Raji (cell line): ENCODE measurements around the gene KCNG4.

ENCODE experiments used
- POLR2A ChIP-seq: IDR thresholded peaks from 2 replicates; pipeline ENCODE4 v1.6.1; 2011; ENCODE audit warnings: low read depth, low read length, control low read depth; ENCODE audit not compliant: insufficient read depth

The KCNG4 gene

GRCh38 chr16:84226026-84226425 lies 13.8 kb downstream of the KCNG4 start:
- TF ChIP-seq POLR2A: no peak

- TF ChIP-seq POLR2A: no peak
Observed at GRCh38 chr16:84225571-84225970, 14.2 kb downstream of the KCNG4 start.

- TF ChIP-seq POLR2A: no peak
Observed at GRCh38 chr16:84225126-84225525, 14.7 kb downstream of the KCNG4 start.

GRCh38 chr16:84224554-84224953 lies 15.3 kb downstream of the KCNG4 start:
- TF ChIP-seq POLR2A: no peak

- TF ChIP-seq POLR2A: no peak
Observed at GRCh38 chr16:84223456-84223855, 16.4 kb downstream of the KCNG4 start.

- TF ChIP-seq POLR2A: no peak
Observed at GRCh38 chr16:84220851-84221250, 19.0 kb downstream of the KCNG4 start.

- TF ChIP-seq POLR2A: no peak
Observed at GRCh38 chr16:84218956-84219355, 20.9 kb downstream of the KCNG4 start.

- TF ChIP-seq POLR2A: no peak
Observed at GRCh38 chr16:84218176-84218823, 21.5 kb downstream of the KCNG4 start.

GRCh38 chr16:84215531-84215930 lies 24.3 kb downstream of the KCNG4 start:
- TF ChIP-seq POLR2A: no peak

GRCh38 chr16:84214451-84215066 lies 25.3 kb downstream of the KCNG4 start:
- no peak for TF ChIP-seq POLR2A

- TF ChIP-seq POLR2A: no peak
Observed at GRCh38 chr16:84212631-84213030, 27.2 kb downstream of the KCNG4 start.

GRCh38 chr16:84212154-84212553 lies 27.7 kb downstream of the KCNG4 start:
- TF ChIP-seq POLR2A: no peak

- TF ChIP-seq POLR2A: no peak
Observed at GRCh38 chr16:84209989-84210388, 29.8 kb downstream of the KCNG4 start.

- no peak for TF ChIP-seq POLR2A
Observed at GRCh38 chr16:84207879-84208278, 31.9 kb downstream of the KCNG4 start.

- TF ChIP-seq POLR2A: no peak
Observed at GRCh38 chr16:84207251-84207650, 32.6 kb downstream of the KCNG4 start.

GRCh38 chr16:84205976-84206691 lies 33.7 kb downstream of the KCNG4 start:
- TF ChIP-seq POLR2A: no peak
